ENCODE measurements around the gene OSTN. TPM values are rescaled to one million over a fixed set of nuclear protein-coding genes. Genes with fewer than 3 reads are reported as not detected.

OSTN gene
- total RNA-seq, 1 experiment from 2014 or later: not detected

DNA sequence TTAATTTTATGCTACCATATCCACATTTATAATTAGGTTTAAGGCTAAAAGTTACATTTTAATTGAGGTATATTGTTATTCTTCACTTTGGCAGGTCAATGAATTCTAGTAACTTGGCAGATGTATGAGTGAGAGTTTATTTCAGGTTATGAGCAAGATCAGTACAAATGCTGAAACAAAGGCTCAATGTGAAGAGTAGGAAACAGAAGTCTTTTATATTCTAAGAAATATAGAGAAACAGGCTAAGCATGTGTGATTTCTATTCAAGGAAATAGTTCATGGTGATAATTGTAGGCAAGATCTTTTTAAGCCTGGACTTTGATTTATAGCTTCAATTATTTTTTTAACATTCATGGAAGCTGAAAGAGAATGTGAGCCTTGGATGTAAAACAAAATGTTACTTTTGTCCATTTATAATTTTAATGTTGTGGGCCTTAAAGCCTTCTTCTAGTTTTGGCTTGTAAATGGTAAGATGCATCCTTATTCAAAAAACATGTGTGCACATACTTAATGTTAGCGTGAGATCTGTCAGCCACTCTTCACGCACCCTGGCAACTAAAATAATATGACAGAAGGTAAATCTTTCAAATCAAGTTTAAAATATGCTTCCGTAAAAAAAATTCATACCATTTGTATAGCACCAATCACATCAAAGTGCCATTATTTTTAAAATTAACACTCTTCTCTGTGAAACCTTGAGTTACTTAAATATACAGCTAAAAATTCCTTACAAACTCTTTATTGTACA, 22.8 kb upstream of the OSTN start:
- Histone ChIP-seq H3K4me1 (ENCODE audit: control insufficient read depth in 1 of 2, insufficient read depth in 2 of 2, low read length in 2 of 2) (no peaks in the 10 kb centered on the region), H2AFZ (ENCODE audit: low read depth, low read length, poor library complexity, severe bottlenecking) (no peak overlapping the region), H3K27ac (ENCODE audit: low read depth, low read length) (no peak overlapping the region), H3K36me3 (ENCODE audit: control insufficient read depth in 1 of 2, insufficient read depth in 2 of 2, low read length in 2 of 2) (no peaks in the 10 kb centered on the region), H3K4me3 (replicated peaks in 1 of 2; ENCODE audit: low read depth in 1 of 2, low read length in 2 of 2) (no peak overlapping the region), H3K9ac (ENCODE audit: low read length) (no peak overlapping the region), H3K4me2 (ENCODE audit: low read length) (no peak overlapping the region), H4K20me1 (ENCODE audit: insufficient read depth) (no peaks in the 10 kb centered on the region), H3K9me3 (ENCODE audit: control insufficient read depth in 1 of 2, insufficient read depth in 1 of 2, low read depth in 1 of 2, low read length in 2 of 2) (no peaks in the 10 kb centered on the region), H3K27me3 (ENCODE audit: insufficient read depth, low read length) (no peaks in the 10 kb centered on the region), H3K9me2 (ENCODE audit: insufficient read depth) (no peaks in the 10 kb centered on the region), H3K79me2 (ENCODE audit: insufficient read depth, low read length) (no peaks in the 10 kb centered on the region)
- ATAC-seq (no peak), DNase-seq (ENCODE audit: low read depth, low spot score) (no peak)
- ChIA-PET POLR2A (no interaction called here), CTCF (no interaction called here), RAD21 (ENCODE audit: low non-redundant PET in 1 of 2, low total read pairs in 2 of 2, uncharacterized antibody in 2 of 2, unreplicated experiment in 2 of 2) (no interaction called here)
- intact Hi-C loops (cut with micrococcal nuclease): no loop called here
- BruUV-seq (replicated peaks): no TSS peak
- TF ChIP-seq ZFX (IDR thresholded peaks at IDR 0.05) (no peak), EGR1 (IDR thresholded peaks at IDR 0.05; ENCODE audit: low read depth) (no peak), REST (IDR thresholded peaks at IDR 0.05; ENCODE audit: low read depth) (no peak), SIN3A (IDR thresholded peaks at IDR 0.05; ENCODE audit: low read depth) (no peak), SRF (IDR thresholded peaks at IDR 0.05; ENCODE audit: low read depth) (no peak), POLR2A (IDR thresholded peaks at IDR 0.05; ENCODE audit: borderline replicate concordance, extremely low read depth, insufficient read depth, insufficient read length) (no peak), CBX3 (IDR thresholded peaks at IDR 0.05; ENCODE audit: low read depth) (no peak), ZBTB33 (IDR thresholded peaks at IDR 0.05; ENCODE audit: extremely low read depth, insufficient replicate concordance, low read length) (no peak), YY1 (IDR thresholded peaks at IDR 0.05; ENCODE audit: extremely low read depth, insufficient replicate concordance, low read depth, low read length) (no peak), ZNF274 (IDR thresholded peaks at IDR 0.05; ENCODE audit: low read depth, low read length) (no peak), ELF1 (IDR thresholded peaks at IDR 0.05; ENCODE audit: borderline replicate concordance, low read depth) (no peak), SP1 (IDR thresholded peaks at IDR 0.05; ENCODE audit: low read depth) (no peak), JUND (IDR thresholded peaks at IDR 0.05) (no peak), POLR2AphosphoS5 (IDR thresholded peaks at IDR 0.05; ENCODE audit: low read depth, low read length) (no peak), CEBPB (IDR thresholded peaks at IDR 0.05; ENCODE audit: low read depth) (no peak), EZH2phosphoT487 (IDR thresholded peaks at IDR 0.05; ENCODE audit: borderline replicate concordance) (no peak), FOSL1 (IDR thresholded peaks at IDR 0.05; ENCODE audit: low read depth) (no peak)
- TF ChIP-seq, protein P1, sequence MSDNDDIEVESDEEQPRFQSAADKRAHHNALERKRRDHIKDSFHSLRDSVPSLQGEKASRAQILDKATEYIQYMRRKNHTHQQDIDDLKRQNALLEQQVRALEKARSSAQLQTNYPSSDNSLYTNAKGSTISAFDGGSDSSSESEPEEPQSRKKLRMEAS (IDR thresholded peaks at IDR 0.05): no peak
- TF ChIP-seq, protein P2, sequence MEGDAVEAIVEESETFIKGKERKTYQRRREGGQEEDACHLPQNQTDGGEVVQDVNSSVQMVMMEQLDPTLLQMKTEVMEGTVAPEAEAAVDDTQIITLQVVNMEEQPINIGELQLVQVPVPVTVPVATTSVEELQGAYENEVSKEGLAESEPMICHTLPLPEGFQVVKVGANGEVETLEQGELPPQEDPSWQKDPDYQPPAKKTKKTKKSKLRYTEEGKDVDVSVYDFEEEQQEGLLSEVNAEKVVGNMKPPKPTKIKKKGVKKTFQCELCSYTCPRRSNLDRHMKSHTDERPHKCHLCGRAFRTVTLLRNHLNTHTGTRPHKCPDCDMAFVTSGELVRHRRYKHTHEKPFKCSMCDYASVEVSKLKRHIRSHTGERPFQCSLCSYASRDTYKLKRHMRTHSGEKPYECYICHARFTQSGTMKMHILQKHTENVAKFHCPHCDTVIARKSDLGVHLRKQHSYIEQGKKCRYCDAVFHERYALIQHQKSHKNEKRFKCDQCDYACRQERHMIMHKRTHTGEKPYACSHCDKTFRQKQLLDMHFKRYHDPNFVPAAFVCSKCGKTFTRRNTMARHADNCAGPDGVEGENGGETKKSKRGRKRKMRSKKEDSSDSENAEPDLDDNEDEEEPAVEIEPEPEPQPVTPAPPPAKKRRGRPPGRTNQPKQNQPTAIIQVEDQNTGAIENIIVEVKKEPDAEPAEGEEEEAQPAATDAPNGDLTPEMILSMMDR (IDR thresholded peaks at IDR 0.05 in 2 of 3, conservative IDR thresholded peaks at IDR 0.05 in 1 of 3; ENCODE audit: borderline replicate concordance in 1 of 3, insufficient read depth in 1 of 3, low read depth in 2 of 3, low read length in 2 of 3): no peak
- TF ChIP-seq, protein P3, sequence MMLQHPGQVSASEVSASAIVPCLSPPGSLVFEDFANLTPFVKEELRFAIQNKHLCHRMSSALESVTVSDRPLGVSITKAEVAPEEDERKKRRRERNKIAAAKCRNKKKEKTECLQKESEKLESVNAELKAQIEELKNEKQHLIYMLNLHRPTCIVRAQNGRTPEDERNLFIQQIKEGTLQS (IDR thresholded peaks at IDR 0.05): no peak

Measured in HCT116 (cell line).